NB4 (cell line): ENCODE data around the gene CDH15.

Experiments used
- DNase-seq: peaks from one replicate; pipeline ENCODE4 v3.0.0; 2010; ENCODE audit warnings: low read depth
- H3K4me3 ChIP-seq: one replicate; pipeline ENCODE4 v1.5.1; 2011; ENCODE audit warnings: mild to moderate bottlenecking, low read depth, low read length, moderate library complexity
- CTCF ChIP-seq: IDR thresholded peaks from one replicate; pipeline ENCODE4 v1.5.1; 2012; ENCODE audit warnings: low read depth, low read length
- MAX ChIP-seq: IDR thresholded peaks from 2 replicates; pipeline ENCODE4 v1.6.1; 2011; ENCODE audit warnings: low read depth, low read length
- MYC ChIP-seq: IDR thresholded peaks from 2 replicates; pipeline ENCODE4 v1.6.1; 2011; ENCODE audit warnings: low read depth, low read length
- POLR2A ChIP-seq: IDR thresholded peaks from 2 replicates; pipeline ENCODE4 v1.6.1; 2011; ENCODE audit warnings: mild to moderate bottlenecking; ENCODE audit not compliant: insufficient read length; ENCODE audit errors: extremely low read depth

The CDH15 gene

GRCh38 chr16:89171216-89172170 lies at the start of gene CDH15:
TSS of gene CDH15 (plus strand) at chr16:89171748. CDS start at chr16:89171832, 84 bp downstream.
- TF ChIP-seq MYC (no peak), MAX (no peak), POLR2A (no peak), CTCF (no peak)
- no peak within 1 kb of the TSS for H3K4me3 ChIP-seq
- peak; percentile 87 for DNase-seq

- DNase-seq = no peak
- no peak overlapping the region for H3K4me3 ChIP-seq
- no peak for TF ChIP-seq CTCF
- TF ChIP-seq MYC = no peak
- no peak for TF ChIP-seq MAX
- TF ChIP-seq POLR2A = no peak
Observed at GRCh38 chr16:89122322-89122851, 49.2 kb upstream of the CDH15 start.

- no peak overlapping the region for H3K4me3 ChIP-seq
- TF ChIP-seq POLR2A (no peak), MAX (no peak), CTCF (no peak), MYC (no peak)
- DNase-seq = no peak
Observed at GRCh38 chr16:89123001-89123830, 48.3 kb upstream of the CDH15 start.

GRCh38 chr16:89123831-89124100 lies 47.8 kb upstream of the CDH15 start:
- H3K4me3 ChIP-seq = no peak overlapping the region
- TF ChIP-seq CTCF (no peak), MYC (no peak), POLR2A (no peak), MAX (no peak)

GRCh38 chr16:89129378-89129777 lies 42.2 kb upstream of the CDH15 start:
- H3K4me3 ChIP-seq = no peak overlapping the region
- TF ChIP-seq MYC (no peak), POLR2A (no peak), MAX (no peak), CTCF (no peak)
- no peak for DNase-seq

More at GRCh38 chr16:89123831-89124100, 47.8 kb upstream of the CDH15 start:
- DNase-seq = no peak
